K562 (cell line): ENCODE measurements around the gene VPS13D. TPM values are rescaled to one million over a fixed set of nuclear protein-coding genes. Genes with fewer than 3 reads are reported as not detected.

Experiments
- ARID4B ChIP-seq: sonication (generic); formaldehyde crosslinking; IDR thresholded peaks from 2 replicates; pipeline ENCODE4 v1.8.0; 2022; ENCODE audit warnings: mild to moderate bottlenecking, missing genetic modification reagents
- DIDO1 ChIP-seq: fragments of 450-650 bp; IDR thresholded peaks from 2 replicates; pipeline ENCODE4 v1.6.1; 2016; ENCODE audit warnings: low read depth, missing biosample characterization, missing genetic modification characterization
- ETV1 ChIP-seq: fragments of 450-650 bp; conservative IDR thresholded peaks from 2 replicates; pipeline ENCODE4 v1.6.1; 2016; ENCODE audit warnings: missing genetic modification characterization, control low read depth, low read depth, missing compliant biosample characterization
- HMG20A ChIP-seq: fragments of 450-650 bp; formaldehyde crosslinking; conservative IDR thresholded peaks from 2 replicates; pipeline ENCODE4 v1.4.0; 2020; ENCODE audit warnings: mild to moderate bottlenecking, mixed read lengths
- ILF3 ChIP-seq: fragments of 450-650 bp; IDR thresholded peaks from 2 replicates; pipeline ENCODE4 v1.6.1; 2018; ENCODE audit warnings: antibody characterized with exemption, mild to moderate bottlenecking, moderate library complexity, borderline replicate concordance
- KAT2B ChIP-seq: IDR thresholded peaks from one replicate; pipeline ENCODE4 v1.6.1; 2012; ENCODE audit warnings: low read depth, mild to moderate bottlenecking, control low read depth, inconsistent platforms, low read length, moderate library complexity
- MAZ ChIP-seq, 2 experiments: fragments of 450-650 bp in 1 of 2; sonication (generic) in 1 of 2; formaldehyde crosslinking; IDR thresholded peaks in 1 of 2; conservative IDR thresholded peaks in 1 of 2; 2 replicates each; pipeline versions ENCODE4 v1.4.0 to v1.5.0; 2020; ENCODE audit warnings: mild to moderate bottlenecking in 1 of 2, missing genetic modification reagents in 1 of 2
- POLR2B ChIP-seq: fragments of 450-650 bp; IDR thresholded peaks from 2 replicates; pipeline ENCODE4 v1.6.1; 2018; ENCODE audit warnings: low read depth; ENCODE audit not compliant: partially characterized antibody
- ZNF239 ChIP-seq: fragments of 250-450 bp; sonication (Bioruptor Pico); IDR thresholded peaks from 2 replicates; pipeline ENCODE4 v1.4.0; 2020; ENCODE audit warnings: mild to moderate bottlenecking
- polyA plus RNA-seq, 8 experiments: library from polyadenylated mRNA; depleted of rRNA in 4 of 8; stranded (reverse) in 5 of 8; unstranded in 3 of 8; fragments of >200 nt; fragmentation: Nextera tagmentation in 2 of 8; fragmentation: Illumina TruSeq in 1 of 8; extraction: Ambion mirVana in 2 of 8; extraction: Trizol in 1 of 8; gene quantifications; 2 replicates each; pipeline versions ENCODE4 v1.2.1 to v1.2.3, GENCODE V29; 2011 to 2014; ENCODE audit warnings: inconsistent platforms in 1 of 8, missing spikeins in 1 of 8
- total RNA-seq, 7 experiments: library from RNA; depleted of rRNA in 6 of 7; stranded (reverse); fragments of >200 nt in 6 of 7; fragmentation: Illumina TruSeq in 2 of 7; extraction: Trizol in 2 of 7; gene quantifications; 2 replicates each; pipeline versions ENCODE4 v1.2.1 to v1.2.3, GENCODE V29; 2011 to 2021; ENCODE audit warnings: low replicate concordance in 1 of 7

Gene VPS13D
- total and polyA plus RNA-seq, 9 of the 15 experiments (the other 6 are each of a cell fraction or from before 2014, with no cell fraction given) = 6.1 to 51.5 (median 38.5) TPM

DNA sequence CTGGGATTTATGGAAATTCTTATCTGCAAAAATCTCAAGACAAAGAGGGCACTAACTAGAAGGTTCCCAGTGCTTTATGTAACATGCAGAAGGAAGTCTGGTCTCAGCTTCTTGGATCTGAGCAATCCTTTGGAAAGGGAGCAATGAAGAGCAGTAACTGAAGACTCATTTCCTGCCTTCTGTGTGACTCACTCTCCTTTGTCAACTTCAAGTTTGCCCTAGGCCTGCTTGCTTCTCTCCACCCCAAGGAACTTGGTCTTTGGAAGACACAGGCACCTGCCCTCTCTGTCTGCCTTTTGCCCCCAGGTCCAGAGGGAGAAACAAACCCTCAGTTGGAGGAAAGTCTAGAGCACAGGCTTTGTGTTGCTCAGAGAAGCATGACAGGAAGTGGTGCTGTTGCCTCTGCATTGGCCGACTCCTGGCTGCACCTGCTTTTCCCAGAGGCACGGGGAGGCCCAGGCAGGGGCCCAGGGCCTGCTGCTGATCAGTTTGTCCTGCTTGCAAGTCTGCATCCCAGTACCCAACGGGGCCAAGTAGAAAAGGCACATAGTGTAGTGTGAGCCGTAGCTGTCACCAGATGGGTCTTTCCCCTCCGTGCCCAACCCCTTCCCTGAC is 251.0 kb downstream of the VPS13D start (continued):
- TF ChIP-seq ARID4B (CRISPR knock-in tag) (no peak), ZNF239 (CRISPR knock-in tag) (no peak), POLR2B (no peak), DIDO1 (tag) (no peak), ILF3 (no peak), ETV1 (tag) (peak; percentile 45; the same call in 1 of the 2 replicates), KAT2B (no peak), MAZ (CRISPR knock-in tag; conservative IDR thresholded peaks at IDR 0.05 in 1 of 2, IDR thresholded peaks at IDR 0.05 in 1 of 2) (0 out of 4 replicates have a peak, but pooled peaks of 1 of the 2 experiments have one; percentile 51), HMG20A (no peak)
